AG09319 (cell line): ENCODE results near the gene PCBP3.

Source experiments
- DNase-seq: peaks from one replicate; pipeline ENCODE4 v3.0.0-alpha.2; 2010; ENCODE audit warnings: low read depth; ENCODE audit errors: extremely low read depth
- TF ChIP-seq, protein P1 (sequence below): IDR thresholded peaks from 2 replicates; pipeline ENCODE4 v1.5.1; 2011; ENCODE audit warnings: low read depth, mild to moderate bottlenecking, inconsistent platforms, low read length, moderate library complexity

Gene PCBP3

GRCh38 chr21:45820171-45821091 lies 176.9 kb downstream of the PCBP3 start:
- peak; percentile 73 for DNase-seq
- TF ChIP-seq, protein P1, sequence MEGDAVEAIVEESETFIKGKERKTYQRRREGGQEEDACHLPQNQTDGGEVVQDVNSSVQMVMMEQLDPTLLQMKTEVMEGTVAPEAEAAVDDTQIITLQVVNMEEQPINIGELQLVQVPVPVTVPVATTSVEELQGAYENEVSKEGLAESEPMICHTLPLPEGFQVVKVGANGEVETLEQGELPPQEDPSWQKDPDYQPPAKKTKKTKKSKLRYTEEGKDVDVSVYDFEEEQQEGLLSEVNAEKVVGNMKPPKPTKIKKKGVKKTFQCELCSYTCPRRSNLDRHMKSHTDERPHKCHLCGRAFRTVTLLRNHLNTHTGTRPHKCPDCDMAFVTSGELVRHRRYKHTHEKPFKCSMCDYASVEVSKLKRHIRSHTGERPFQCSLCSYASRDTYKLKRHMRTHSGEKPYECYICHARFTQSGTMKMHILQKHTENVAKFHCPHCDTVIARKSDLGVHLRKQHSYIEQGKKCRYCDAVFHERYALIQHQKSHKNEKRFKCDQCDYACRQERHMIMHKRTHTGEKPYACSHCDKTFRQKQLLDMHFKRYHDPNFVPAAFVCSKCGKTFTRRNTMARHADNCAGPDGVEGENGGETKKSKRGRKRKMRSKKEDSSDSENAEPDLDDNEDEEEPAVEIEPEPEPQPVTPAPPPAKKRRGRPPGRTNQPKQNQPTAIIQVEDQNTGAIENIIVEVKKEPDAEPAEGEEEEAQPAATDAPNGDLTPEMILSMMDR: peak; percentile 87

DNA sequence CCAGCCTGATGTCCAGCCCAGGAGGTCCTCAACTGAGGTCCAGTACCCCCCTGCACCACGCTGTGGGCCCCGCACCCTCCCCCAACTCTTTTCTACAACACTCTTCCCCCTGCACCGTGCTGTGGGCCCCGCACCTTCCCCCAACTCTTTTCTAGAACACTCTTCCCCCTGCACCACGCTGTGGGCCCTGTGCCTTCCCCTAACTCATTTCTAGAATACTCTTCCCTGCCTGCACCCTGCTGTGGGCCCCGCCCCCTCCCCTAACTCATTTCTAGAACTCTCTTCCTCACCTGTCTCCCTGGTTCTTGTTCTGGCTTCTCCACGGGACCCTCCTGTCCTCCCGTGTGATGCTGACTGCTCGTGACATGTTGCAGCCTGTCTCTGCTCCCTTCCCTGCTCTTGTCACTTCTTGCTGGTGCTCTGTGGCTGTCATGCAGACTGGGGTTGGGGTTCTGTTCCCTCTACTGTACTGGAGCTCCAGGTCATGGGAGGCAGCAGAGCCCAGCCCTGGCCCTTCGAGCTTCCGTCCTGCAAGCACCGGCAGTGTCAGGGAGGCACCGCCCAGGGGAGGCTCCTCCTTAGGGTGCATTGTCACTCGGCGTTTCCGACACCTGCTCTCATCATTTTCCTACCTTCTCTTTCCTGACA lies 177.9 kb downstream of the PCBP3 start:
- DNase-seq: no peak
- TF ChIP-seq, protein P1: no peak

- TF ChIP-seq, protein P1: no peak
- DNase-seq: no peak
Measured at GRCh38 chr21:45821998-45822397, 178.5 kb downstream of the PCBP3 start.

DNA sequence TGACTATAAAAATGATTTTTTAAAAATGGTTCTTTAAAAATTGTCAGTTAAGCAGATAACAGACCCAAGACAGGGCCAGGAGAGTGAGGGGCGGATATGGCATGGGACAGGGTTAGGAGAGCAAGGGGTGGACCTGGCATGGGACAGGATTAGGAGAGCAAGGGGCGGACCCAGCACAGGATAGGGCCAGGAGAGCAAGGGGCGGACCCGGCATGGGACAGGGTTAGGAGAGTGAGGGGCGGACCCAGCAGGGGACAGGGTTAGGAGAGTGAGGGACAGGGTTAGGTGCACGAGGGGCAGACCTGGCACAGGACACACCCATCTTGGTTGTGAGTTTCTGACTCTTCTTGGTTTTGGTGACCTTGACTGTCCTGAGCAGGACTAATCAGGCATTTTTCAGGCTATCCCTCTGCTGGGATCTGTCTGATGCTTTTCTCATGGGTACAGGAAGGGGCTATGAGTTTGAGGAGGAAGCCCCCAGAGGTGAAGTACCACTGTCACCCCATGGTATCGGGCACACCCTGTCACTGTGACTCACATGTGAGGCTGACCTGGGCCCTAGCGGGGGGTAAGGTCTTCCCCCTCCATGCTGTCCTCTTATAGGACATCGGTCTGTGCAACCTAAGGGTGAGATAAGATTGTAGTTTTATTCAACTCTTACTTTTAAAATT lies 179.0 kb downstream of the PCBP3 start:
- no peak for DNase-seq
- TF ChIP-seq, protein P1: no peak

DNA sequence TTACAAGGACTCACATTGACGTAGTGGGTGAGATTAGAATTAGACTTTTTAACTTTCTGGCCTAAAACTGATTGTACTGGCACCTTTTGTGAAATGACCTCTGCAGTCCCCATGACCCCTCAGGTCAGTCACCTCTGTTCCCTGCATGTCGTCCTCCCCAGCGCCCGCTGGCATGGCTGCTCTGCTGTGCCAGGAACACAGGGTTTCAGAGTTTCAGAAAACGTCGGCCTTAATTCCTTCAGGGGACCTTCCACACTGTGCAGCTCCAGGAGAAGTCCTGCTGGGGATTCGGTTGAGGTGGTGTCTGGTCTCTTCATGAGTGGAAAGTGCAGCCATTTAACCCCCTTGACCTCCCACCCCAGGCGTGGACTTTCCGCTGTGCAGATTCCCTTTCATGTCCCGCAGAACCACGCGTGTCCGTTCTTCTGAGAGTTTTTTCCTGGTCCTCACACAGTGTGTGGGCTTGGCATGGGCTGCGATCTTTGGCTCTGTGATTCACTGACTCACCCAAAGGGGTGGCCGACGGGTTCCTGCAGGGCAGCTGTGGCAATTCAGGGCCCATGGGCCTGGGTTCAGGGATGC lies 179.7 kb downstream of the PCBP3 start:
- TF ChIP-seq, protein P1: no peak
- no peak for DNase-seq

GRCh38 chr21:45824546-45825215 lies 181.2 kb downstream of the PCBP3 start:
- TF ChIP-seq, protein P1: no peak
- no peak for DNase-seq
